EH (cell line): ENCODE data around the gene SREBF1.

ENCODE experiments used
- DNase-seq: peaks from one replicate; pipeline ENCODE4 v3.0.0-alpha.2; 2015; ENCODE audit warnings: low read depth

SREBF1 gene

DNA sequence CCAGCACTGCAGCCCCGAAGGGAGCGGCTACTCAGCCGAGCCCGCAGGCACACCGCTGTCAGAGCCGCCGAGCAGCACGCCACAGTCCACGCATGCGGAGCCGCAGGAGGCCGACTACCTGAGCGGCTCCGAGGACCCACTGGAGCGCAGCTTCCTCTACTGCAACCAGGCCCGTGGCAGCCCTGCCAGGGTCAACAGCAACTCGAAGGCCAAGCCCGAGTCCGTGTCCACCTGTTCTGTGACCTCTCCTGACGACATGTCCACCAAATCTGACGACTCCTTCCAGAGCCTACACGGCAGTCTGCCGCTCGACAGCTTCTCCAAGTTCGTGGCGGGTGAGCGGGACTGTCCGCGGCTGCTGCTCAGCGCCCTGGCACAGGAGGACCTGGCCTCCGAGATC, 42.4 kb downstream of the SREBF1 start:
- no peak for DNase-seq

DNA sequence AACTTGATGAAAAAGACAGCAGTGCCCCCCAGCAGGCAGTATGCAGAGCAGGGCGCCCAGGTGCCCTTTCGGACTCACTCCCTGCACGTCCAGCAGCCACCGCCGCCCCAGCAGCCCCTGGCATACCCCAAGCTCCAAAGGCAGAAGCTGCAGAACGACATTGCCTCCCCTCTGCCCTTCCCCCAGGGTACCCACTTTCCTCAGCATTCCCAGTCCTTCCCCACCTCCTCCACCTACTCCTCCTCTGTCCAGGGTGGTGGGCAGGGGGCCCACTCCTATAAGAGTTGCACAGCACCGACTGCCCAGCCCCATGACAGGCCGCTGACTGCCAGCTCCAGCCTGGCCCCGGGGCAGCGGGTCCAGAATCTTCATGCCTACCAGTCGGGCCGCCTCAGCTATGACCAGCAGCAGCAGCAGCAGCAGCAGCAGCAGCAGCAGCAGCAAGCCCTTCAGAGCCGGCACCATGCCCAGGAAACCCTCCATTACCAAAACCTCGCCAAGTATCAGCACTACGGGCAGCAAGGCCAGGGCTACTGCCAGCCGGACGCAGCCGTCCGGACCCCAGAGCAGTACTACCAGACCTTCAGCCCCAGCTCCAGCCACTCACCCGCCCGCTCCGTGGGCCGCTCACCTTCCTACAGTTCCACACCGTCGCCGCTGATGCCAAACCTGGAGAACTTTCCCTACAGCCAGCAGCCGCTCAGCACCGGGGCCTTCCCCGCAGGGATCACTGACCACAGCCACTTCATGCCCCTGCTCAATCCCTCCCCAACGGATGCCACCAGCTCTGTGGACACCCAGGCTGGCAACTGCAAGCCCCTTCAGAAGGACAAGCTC, 43.2 kb downstream of the SREBF1 start:
- no peak for DNase-seq

DNA sequence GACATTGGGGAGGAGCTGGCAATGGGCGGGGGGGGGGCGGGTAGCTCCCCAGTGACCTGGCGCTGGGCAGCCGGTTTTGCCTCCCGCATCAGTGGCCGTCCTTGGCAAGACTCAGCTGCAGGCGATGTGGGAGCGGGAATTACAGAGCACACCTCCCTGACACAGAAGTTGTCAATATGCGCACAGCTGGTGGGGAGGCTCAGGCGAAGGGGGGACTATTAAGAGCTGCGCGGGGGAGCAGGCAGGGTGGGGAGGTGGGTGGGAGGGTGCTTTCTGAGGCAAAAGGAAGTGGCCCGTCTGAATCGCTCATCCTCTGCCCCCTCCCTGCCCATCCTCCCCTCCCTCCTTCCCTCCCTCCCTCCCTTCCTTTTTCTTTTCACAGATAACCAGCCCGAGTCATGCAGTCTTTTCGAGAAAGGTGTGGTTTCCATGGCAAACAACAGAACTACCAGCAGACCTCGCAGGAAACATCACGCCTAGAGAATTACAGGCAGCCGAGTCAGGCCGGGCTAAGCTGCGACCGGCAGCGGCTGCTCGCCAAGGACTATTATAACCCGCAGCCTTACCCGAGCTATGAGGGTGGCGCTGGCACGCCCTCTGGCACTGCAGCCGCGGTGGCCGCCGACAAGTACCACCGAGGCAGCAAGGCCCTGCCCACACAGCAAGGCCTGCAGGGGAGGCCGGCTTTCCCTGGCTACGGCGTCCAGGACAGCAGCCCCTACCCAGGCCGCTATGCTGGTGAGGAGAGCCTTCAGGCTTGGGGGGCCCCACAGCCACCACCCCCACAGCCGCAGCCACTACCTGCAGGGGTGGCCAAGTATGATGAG, 44.0 kb downstream of the SREBF1 start:
- peak; percentile 61 for DNase-seq

GRCh38 chr17:17792037-17792550, 44.7 kb downstream of the SREBF1 start:
- DNase-seq: no peak

- no peak for DNase-seq
Measured at GRCh38 chr17:17790637-17791464, 45.9 kb downstream of the SREBF1 start.

GRCh38 chr17:17789828-17790636, 46.8 kb downstream of the SREBF1 start:
- no peak for DNase-seq

- no peak for DNase-seq
Measured at GRCh38 chr17:17789410-17789809, 47.4 kb downstream of the SREBF1 start.

DNA sequence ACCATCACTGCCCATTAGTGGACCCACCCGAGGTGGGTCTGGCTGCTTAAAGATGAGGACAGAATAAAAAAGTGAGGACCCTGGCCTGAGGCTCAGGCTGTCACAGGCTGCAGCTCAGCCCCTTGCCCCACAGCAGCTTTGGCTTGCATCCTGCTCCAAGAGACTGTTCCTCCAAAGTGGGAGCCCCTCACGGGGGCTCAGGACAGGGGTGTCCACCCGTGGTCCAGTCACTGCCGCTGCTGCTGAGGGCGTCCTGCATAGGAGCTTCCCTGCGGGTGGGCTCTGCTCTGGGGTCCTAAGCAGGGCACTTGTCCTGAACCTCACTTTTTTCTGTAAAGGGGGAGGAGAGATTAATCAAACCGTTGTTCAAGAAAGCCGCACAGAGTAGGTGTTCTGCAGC, 47.8 kb downstream of the SREBF1 start:
- DNase-seq: no peak

DNA sequence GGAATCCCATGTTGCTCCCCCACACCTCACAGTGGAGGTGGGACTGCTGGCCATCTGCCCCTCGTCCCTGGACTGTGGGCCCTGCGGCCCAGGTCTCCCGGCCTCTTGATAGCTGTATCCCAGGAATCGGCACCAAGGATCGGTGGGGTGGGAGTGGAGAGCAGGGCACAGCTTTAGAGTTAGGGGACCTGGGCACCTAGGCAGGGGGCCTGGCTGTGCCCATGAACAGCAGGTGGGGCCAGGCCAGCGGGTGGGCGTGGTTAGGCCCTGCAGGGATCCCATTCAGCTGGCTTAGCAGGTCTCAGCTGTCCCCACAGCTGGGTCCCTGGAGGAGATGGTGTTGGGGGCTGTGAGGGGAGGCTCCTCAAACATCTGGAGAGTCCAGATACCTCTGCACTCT, 49.2 kb downstream of the SREBF1 start:
- DNase-seq: no peak

- DNase-seq: no peak
Measured at GRCh38 chr17:17786998-17787397, 49.8 kb downstream of the SREBF1 start.

GRCh38 chr17:17785407-17785806, 51.4 kb downstream of the SREBF1 start:
- no peak for DNase-seq

DNA sequence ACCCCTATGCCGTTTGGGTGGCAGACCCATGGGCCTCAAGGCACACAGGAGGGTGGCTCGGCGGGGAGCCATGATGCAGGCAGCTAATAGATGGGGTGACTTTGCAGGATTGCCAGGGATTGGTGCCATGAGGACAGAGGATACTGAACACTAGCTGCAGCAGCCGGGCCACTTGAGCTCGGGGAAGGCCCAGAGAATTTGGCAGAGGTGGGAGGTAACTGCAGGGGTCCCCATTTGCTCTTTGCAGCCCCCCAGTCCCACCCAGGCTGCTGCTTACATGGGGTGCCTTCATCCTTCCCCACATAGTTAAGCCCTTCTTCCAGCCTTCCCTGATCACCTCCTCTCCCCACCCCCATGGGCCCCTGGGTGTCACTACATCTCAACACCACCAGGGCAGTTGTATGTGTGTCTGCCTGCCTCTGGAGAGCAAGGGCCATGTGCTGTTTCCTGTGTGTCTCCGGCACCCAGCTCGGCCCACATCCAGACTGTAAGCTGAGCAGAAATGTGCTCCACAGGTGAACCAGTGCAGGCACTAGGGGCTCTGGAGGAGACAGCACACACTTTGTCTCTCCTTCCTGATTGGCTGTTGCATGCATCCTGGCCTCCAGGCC, 52.0 kb downstream of the SREBF1 start:
- no peak for DNase-seq

- DNase-seq: peak; percentile 54
Measured at GRCh38 chr17:17783825-17784656, 52.7 kb downstream of the SREBF1 start.

GRCh38 chr17:17783116-17783824, 53.5 kb downstream of the SREBF1 start:
- DNase-seq: no peak

DNA sequence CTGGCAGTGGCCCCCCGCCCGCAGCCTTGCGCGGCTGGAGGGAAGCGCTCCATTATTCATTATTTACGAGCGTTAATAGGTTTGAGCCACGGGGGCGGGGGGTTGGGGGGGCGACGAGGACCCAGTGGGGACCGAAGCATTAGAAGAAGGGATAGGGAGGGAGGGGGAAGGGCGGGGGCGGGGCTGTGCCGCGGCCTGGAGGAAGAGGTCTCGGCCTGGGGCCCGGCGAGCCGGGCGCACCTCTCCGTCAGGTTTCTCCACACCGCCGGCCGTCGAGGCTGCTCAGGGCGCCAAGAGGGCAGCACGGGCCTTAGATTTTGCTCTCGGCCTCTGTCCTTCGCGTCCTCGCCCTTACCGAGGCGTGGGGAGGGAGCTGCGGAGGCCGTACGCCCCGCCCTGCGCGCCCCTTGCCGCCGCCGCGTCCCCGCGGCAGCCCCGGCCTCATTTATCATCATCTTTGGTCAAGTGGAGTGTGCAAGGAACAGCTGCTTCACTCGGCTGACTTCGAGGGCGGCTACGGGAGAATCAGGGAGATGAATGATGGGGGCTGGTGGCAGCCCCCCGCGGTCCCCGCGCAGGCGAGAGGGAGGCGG, 54.2 kb downstream of the SREBF1 start:
- no peak for DNase-seq

DNA sequence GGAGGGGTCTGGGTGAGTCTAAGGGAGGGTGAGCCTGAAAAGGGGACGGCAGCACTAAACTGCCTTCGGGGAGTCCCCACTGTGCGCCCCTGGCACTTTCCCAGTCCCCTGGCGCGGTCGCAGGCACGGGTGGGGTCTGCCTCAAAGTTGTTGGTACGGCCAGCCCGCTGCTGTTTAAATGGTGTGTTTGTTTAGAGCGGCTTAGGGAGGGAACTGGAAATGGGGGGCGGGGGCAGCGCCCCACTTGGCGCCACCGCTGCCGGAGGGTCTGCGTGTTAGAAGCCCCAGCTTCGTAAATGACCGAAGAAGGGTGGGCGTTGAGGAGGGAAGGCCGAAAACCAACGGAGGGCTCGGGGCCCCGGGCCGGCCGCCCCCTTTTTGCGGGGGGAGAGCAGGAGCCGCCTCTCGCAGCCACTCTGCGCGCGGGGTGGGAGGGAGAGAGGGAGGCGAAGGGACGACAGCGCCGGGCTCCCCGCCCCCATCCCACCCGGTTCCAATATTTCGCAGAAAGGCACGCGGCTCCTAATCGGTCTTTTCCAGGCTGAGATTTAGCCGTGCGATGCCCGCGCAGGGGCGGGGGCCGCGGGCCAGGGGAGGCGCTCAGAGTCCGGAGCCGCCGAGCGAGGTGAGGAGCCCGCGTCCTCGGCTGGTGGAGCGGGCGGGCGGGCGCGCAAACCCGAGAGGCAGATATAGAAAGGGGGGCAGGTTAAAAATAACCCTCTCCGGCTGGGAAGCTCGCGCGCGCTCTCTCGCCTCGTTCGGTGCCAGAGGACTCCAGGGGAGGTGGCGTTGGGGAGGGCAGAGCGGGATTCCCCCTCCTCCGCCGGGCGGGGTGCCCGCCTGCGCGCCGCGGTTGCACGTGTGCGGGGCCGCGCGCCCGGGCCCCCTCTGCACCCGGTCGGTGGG, 54.9 kb downstream of the SREBF1 start:
- peak; percentile 72 for DNase-seq

DNA sequence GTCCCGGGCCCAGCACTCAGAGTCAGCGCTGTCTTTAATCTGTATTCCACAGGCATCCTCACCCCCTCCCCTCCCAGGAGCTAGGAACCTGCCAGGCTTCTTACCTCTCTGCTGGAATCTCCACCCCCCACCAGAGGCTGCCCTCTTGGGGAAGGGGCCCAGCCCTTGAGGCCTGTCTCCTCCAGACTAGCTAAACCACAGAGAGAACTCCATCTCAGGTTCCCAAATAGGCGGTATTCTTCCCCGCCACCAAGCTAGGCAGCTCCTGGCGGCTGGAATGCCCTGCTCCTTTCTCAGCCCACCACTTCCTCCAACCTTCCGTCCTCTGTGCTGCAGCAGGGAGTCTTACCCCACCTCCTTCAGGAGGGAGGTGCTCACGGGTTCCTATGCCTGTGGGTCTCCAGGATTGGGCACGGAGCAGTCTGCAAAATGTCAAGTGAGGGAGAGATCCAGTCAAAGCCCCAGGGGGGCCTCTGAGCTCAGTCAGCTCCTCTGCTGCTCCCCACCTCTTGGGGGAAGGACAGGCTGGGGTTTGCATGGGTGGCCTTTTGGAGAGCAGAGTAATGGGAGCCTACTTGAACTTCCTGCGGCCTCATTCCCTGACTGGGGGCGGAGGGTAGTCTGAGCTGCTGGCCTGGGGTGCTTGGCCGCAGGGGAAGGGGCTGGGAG, 55.7 kb downstream of the SREBF1 start:
- DNase-seq: peak; percentile 65
